H9 (cell line): ENCODE data around the gene GSN. TPM values are rescaled to one million over a fixed set of nuclear protein-coding genes. Genes with fewer than 3 reads are reported as not detected.

Source experiments
- DNase-seq: peaks from one replicate; pipeline ENCODE4 v3.0.0-alpha.2; 2017
- H2AFZ ChIP-seq: one replicate; pipeline ENCODE4 v1.6.1; 2013; ENCODE audit warnings: mild to moderate bottlenecking, low read length, control low read depth, moderate library complexity
- H2AK5ac ChIP-seq: 2 replicates; pipeline ENCODE4 v1.6.1; 2013; ENCODE audit warnings: low read length, control low read depth, mixed read lengths; ENCODE audit not compliant: insufficient read length
- H2BK120ac ChIP-seq: one replicate; pipeline ENCODE4 v1.6.1; 2013; ENCODE audit warnings: low read depth, mild to moderate bottlenecking, low read length, control low read depth, inconsistent platforms; ENCODE audit not compliant: poor library complexity, severe bottlenecking
- H2BK12ac ChIP-seq: 2 replicates; pipeline ENCODE4 v1.6.1; 2013; ENCODE audit warnings: low read length, control low read depth, mixed read lengths, low read depth; ENCODE audit not compliant: insufficient read length
- H2BK15ac ChIP-seq: 2 replicates; pipeline ENCODE4 v1.6.1; 2013; ENCODE audit warnings: low read depth, low read length, control low read depth
- H2BK20ac ChIP-seq: one replicate; pipeline ENCODE4 v1.6.1; 2013; ENCODE audit warnings: low read depth, mild to moderate bottlenecking, low read length, control low read depth, inconsistent platforms; ENCODE audit not compliant: poor library complexity, severe bottlenecking
- H2BK5ac ChIP-seq: 2 replicates; pipeline ENCODE4 v1.6.1; 2013; ENCODE audit warnings: low read length, control low read depth, mixed read lengths; ENCODE audit not compliant: insufficient read length
- H3K14ac ChIP-seq: 2 replicates; pipeline ENCODE4 v1.6.1; 2013; ENCODE audit warnings: low read length, control low read depth; ENCODE audit not compliant: insufficient read depth
- H3K18ac ChIP-seq: 2 replicates; pipeline ENCODE4 v1.6.1; 2013; ENCODE audit warnings: low read depth, mild to moderate bottlenecking, mixed read lengths, low read length, control low read depth; ENCODE audit not compliant: insufficient read length
- H3K23ac ChIP-seq: 2 replicates; pipeline ENCODE4 v1.6.1; 2013; ENCODE audit warnings: low read length, control low read depth, mixed read lengths, low read depth; ENCODE audit not compliant: insufficient read length
- H3K23me2 ChIP-seq: 2 replicates; pipeline ENCODE4 v1.6.1; 2013; ENCODE audit warnings: low read depth, mild to moderate bottlenecking, mixed read lengths, low read length, control low read depth; ENCODE audit not compliant: insufficient read length, poor library complexity, severe bottlenecking
- H3K27ac ChIP-seq: 2 replicates; pipeline ENCODE4 v1.5.1; 2013; ENCODE audit warnings: low read length, control low read depth, mixed read lengths, low read depth; ENCODE audit not compliant: insufficient read length
- H3K27me3 ChIP-seq: 2 replicates; pipeline ENCODE4 v1.6.1; 2013; ENCODE audit warnings: low read length, control low read depth, inconsistent platforms; ENCODE audit not compliant: insufficient read depth
- H3K4ac ChIP-seq: 2 replicates; pipeline ENCODE4 v1.6.1; 2013; ENCODE audit warnings: low read depth, mild to moderate bottlenecking, control low read depth, inconsistent platforms, low read length, moderate library complexity
- H3K4me1 ChIP-seq: 2 replicates; pipeline ENCODE4 v1.6.1; 2013; ENCODE audit warnings: low read length, control low read depth, inconsistent platforms; ENCODE audit not compliant: insufficient read depth
- H3K4me2 ChIP-seq: 2 replicates; pipeline ENCODE4 v1.6.1; 2013; ENCODE audit warnings: low read length, control low read depth, mixed read lengths; ENCODE audit not compliant: insufficient read length, insufficient read depth
- H3K56ac ChIP-seq: 2 replicates; pipeline ENCODE4 v1.6.1; 2013; ENCODE audit warnings: low read depth, mild to moderate bottlenecking, mixed read lengths, low read length, control low read depth; ENCODE audit not compliant: insufficient read length
- H3K79me1 ChIP-seq: 2 replicates; pipeline ENCODE4 v1.6.1; 2013; ENCODE audit warnings: low read depth, mild to moderate bottlenecking, moderate library complexity, low read length, control low read depth, inconsistent platforms; ENCODE audit not compliant: insufficient read depth, poor library complexity, severe bottlenecking
- H3K79me2 ChIP-seq: 2 replicates; pipeline ENCODE4 v1.6.1; 2013; ENCODE audit warnings: low read length, control low read depth, inconsistent platforms; ENCODE audit not compliant: insufficient read depth
- H3K9ac ChIP-seq: 2 replicates; pipeline ENCODE4 v1.6.1; 2013; ENCODE audit warnings: low read length, control low read depth, mixed read lengths; ENCODE audit not compliant: insufficient read length; ENCODE audit errors: extremely low read depth
- H3K9me3 ChIP-seq: one replicate; pipeline ENCODE4 v1.6.1; 2013; ENCODE audit warnings: low read depth, low read length, inconsistent platforms; ENCODE audit not compliant: control insufficient read depth
- H3T11ph ChIP-seq: one replicate; pipeline ENCODE4 v1.6.1; 2013; ENCODE audit warnings: mild to moderate bottlenecking, low read length, control low read depth, inconsistent platforms
- H4K20me1 ChIP-seq: one replicate; pipeline ENCODE4 v1.6.1; 2013; ENCODE audit not compliant: control insufficient read depth, insufficient read length, insufficient read depth
- H4K5ac ChIP-seq: 2 replicates; pipeline ENCODE4 v1.6.1; 2013; ENCODE audit warnings: low read depth, mild to moderate bottlenecking, mixed read lengths, low read length, control low read depth; ENCODE audit not compliant: insufficient read length
- H4K8ac ChIP-seq: replicated peaks from 2 replicates; pipeline ENCODE4 v1.6.1; 2013; ENCODE audit warnings: low read length, control low read depth, mixed read lengths, low read depth; ENCODE audit not compliant: insufficient read length
- H4K91ac ChIP-seq: 2 replicates; pipeline ENCODE4 v1.6.1; 2013; ENCODE audit warnings: low read depth, mild to moderate bottlenecking, moderate library complexity, mixed read lengths, low read length, control low read depth; ENCODE audit not compliant: insufficient read length
- H3K27ac Mint-ChIP-seq, 3 experiments: 2 replicates in 2 of 3; 3 replicates in 1 of 3; pipeline ENCODE4 v1.8.0; 2020 to 2021; ENCODE audit warnings: mixed read lengths in 3 of 3, mild to moderate bottlenecking in 1 of 3, moderate library complexity in 1 of 3
- H3K27me3 Mint-ChIP-seq: 2 replicates; pipeline ENCODE4 v1.8.0; 2021; ENCODE audit warnings: low read depth, mild to moderate bottlenecking, moderate library complexity, mixed read lengths
- H3K36me3 Mint-ChIP-seq, 3 experiments: 2 replicates in 2 of 3; 3 replicates in 1 of 3; pipeline ENCODE4 v1.8.0; 2020 to 2021; ENCODE audit warnings: low read depth in 3 of 3, mixed read lengths in 3 of 3; ENCODE audit not compliant: insufficient read depth in 1 of 3
- H3K4me1 Mint-ChIP-seq, 2 experiments: 2 replicates each; pipeline ENCODE4 v1.8.0; 2020; ENCODE audit warnings: mixed read lengths in 2 of 2
- H3K4me3 Mint-ChIP-seq, 2 experiments: 2 replicates in 1 of 2; 3 replicates in 1 of 2; pipeline ENCODE4 v1.8.0; 2020 to 2021; ENCODE audit warnings: mild to moderate bottlenecking in 2 of 2, mixed read lengths in 2 of 2, moderate library complexity in 1 of 2
- H3K9me3 Mint-ChIP-seq, 2 experiments: 2 replicates in 1 of 2; 3 replicates in 1 of 2; pipeline ENCODE4 v1.8.0; 2020; ENCODE audit warnings: mild to moderate bottlenecking in 2 of 2, mixed read lengths in 2 of 2, moderate library complexity in 1 of 2
- CTCF ChIP-seq: fragments of 200-600 bp; sonication (generic); conservative IDR thresholded peaks from 3 replicates; pipeline ENCODE4 v1.8.0; 2021; ENCODE audit warnings: antibody characterized with exemption, mild to moderate bottlenecking
- WGBS: extraction: QIAGEN DNeasy Blood & Tissue Kit; methylation state at CpG from one replicate; pipeline ENCODE4 v1.1.7; 2013; ENCODE audit warnings: missing lambda C conversion rate, low lambda C conversion rate, mixed read lengths; ENCODE audit not compliant: insufficient read length; ENCODE audit errors: extremely low coverage; 5-methylcytosine and 5-hydroxymethylcytosine counted together
- total RNA-seq: library from RNA; stranded (reverse); gene quantifications from 2 replicates; pipeline ENCODE4 v1.2.1, GENCODE V29; 2021

The GSN gene
- total RNA-seq, 1 experiment from 2014 or later = 14.9 TPM

GRCh38 chr9:121303456-121304451 is 35.8 kb downstream of the GSN start:
- Histone ChIP-seq H3K4ac (no peak overlapping the region), H3K9me3 (no peaks in the 10 kb centered on the region), H4K20me1 (no peaks in the 10 kb centered on the region), H3T11ph (no peak overlapping the region), H2BK5ac (no peak overlapping the region), H3K14ac (no peak overlapping the region; the same call in 1 of the 2 replicates), H3K23ac (no peak overlapping the region), H2BK120ac (no peak overlapping the region), H3K23me2 (peaks cover 4% of the 10 kb centered on the region), H3K18ac (no peak overlapping the region), H2AK5ac (no peak overlapping the region), H3K4me2 (no peak overlapping the region), H4K8ac (no peak overlapping the region), H2AFZ (no peak overlapping the region), H4K5ac (no peak overlapping the region), H2BK12ac (no peak overlapping the region), H3K79me1 (no peaks in the 10 kb centered on the region), H2BK15ac (no peak overlapping the region), H3K4me1 (no peaks in the 10 kb centered on the region; the same call in 1 of the 2 replicates), H3K56ac (no peak overlapping the region), H2BK20ac (no peak overlapping the region), H3K27ac (no peak overlapping the region), H4K91ac (no peak overlapping the region), H3K79me2 (no peaks in the 10 kb centered on the region), H3K9ac (no peak overlapping the region), H3K27me3 (peaks cover 14% of the 10 kb centered on the region; the same call in 1 of the 2 replicates)
- no peak for TF ChIP-seq CTCF
- WGBS = no CpG with 5 or more reads among the region's 3 CpGs
- no peak overlapping the region for H3K27ac Mint-ChIP-seq
- H3K36me3 Mint-ChIP-seq = peaks cover 0 to 3% (median 0%) of the 10 kb centered on the region in 3 experiments; a peak in 1 of 7 replicates
- no peak for DNase-seq
- no peaks in the 10 kb centered on the region; a peak in 1 of 5 replicates for H3K9me3 Mint-ChIP-seq
- peaks cover 12 to 21% of the 10 kb centered on the region in 2 experiments for H3K4me1 Mint-ChIP-seq
- H3K4me3 Mint-ChIP-seq = no peak overlapping the region
- H3K27me3 Mint-ChIP-seq = peaks cover 81% of the 10 kb centered on the region
